Measurements from ENCODE around the gene DRD4.

DNA sequence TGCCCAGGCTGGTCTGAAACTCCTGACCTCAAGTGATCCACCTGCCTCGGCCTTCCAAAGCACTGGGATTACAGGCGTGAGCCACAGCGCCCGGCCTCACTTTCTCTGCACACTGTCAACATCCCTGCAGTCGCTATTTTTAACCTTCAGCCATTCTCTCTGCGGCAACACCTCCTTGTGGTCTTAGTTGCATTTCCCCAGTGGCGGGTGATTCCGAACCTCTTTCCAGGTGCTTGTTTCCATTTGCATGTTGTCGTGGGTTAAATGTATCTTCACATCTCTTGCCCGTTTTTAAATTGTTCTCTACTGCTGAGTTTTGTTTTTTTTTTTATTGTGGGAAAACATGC lies 7.9 kb upstream of the DRD4 start:
- TF ChIP-seq, protein P1, sequence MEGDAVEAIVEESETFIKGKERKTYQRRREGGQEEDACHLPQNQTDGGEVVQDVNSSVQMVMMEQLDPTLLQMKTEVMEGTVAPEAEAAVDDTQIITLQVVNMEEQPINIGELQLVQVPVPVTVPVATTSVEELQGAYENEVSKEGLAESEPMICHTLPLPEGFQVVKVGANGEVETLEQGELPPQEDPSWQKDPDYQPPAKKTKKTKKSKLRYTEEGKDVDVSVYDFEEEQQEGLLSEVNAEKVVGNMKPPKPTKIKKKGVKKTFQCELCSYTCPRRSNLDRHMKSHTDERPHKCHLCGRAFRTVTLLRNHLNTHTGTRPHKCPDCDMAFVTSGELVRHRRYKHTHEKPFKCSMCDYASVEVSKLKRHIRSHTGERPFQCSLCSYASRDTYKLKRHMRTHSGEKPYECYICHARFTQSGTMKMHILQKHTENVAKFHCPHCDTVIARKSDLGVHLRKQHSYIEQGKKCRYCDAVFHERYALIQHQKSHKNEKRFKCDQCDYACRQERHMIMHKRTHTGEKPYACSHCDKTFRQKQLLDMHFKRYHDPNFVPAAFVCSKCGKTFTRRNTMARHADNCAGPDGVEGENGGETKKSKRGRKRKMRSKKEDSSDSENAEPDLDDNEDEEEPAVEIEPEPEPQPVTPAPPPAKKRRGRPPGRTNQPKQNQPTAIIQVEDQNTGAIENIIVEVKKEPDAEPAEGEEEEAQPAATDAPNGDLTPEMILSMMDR (IDR thresholded peaks at IDR 0.05) = no peak
- TF ChIP-seq POLR2A (IDR thresholded peaks at IDR 0.05) = no peak

All from thyroid gland (tissue), 4 donors.